Measurements from ENCODE around the gene MAP3K20.
"Not testable (repeated sequence)": the region's sequence is repeated elsewhere in the genome, so short reads cannot be mapped to it uniquely, and the experiment has no call there.

Gene MAP3K20

DNA sequence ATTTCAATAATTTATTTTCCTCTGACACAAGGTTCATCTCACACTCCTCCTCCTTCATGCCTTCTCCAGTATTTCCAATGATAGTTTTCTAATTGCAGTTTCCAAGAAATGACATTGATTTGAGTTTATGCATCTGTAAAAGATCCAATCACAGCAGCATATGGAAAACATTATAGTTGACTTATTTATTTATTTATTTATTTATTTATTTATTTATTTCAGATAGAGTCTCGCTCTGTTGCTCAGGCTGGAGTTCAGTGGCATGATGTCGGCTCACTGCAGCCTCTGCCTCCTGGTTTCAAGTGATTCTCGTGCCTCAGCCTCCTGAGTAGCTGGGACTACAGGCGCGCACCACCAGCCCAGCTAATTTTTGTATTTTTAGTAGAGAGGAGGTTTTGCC lies 52.5 kb downstream of the MAP3K20 start:
- not testable (repeated sequence) for H3K4me3 ChIP-seq (ENCODE audit: low read depth, low read length); H3K9ac ChIP-seq (ENCODE audit: low read depth, low read length); H3K27me3 ChIP-seq (ENCODE audit: control insufficient read depth, insufficient read depth, low read length); H3K4me1 ChIP-seq (ENCODE audit: control insufficient read depth, insufficient read depth, low read length); H3K9me3 ChIP-seq (ENCODE audit: control insufficient read depth, insufficient read depth, low read length); H3K27ac ChIP-seq (ENCODE audit: low read depth, low read length); H3K36me3 ChIP-seq (ENCODE audit: control insufficient read depth, insufficient read depth, low read length)

DNA sequence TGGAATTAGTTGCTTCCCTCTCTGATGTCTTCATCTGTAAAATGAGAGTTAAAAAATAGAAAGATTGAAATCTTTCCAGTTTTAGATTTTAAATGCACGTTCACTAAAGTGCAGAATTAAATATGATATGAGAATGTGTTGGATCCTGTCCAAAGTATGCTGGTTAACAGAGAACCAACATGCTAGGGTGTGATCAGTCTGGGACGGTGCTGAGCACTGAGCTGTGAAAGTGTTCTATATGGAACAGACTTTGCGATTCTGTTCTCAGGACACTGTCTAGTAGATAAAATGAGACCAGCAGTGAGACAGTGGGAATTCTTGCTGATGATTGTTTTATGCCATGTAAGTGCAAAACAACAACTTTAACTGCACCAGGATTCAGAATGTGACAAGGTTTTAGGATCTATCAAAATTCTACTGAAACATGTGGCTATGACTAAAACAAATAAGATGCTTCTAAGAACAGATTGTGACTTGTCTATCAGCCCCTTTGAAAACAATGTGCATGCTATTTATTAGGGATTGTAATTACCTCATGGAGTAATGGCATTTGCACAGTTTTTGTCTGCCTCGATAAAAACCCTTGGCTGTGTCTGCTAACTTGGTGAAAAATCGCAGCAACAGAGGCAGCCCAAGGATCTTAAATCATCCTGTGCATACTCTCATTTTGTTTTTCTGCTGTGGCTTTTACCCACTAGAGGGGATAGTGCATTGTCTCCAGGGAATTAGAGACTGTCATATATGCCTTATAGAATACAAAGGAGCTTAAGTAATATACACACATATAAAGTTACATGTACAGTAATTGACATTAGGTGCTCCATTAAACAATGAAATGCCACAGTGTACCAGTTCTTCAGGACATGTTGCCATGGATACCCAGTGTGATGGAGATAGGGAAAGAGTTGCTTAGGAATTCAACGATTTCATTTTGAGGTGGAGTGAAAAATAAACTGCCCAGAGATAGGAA lies 55.1 kb downstream of the MAP3K20 start:
- no peak overlapping the region for H3K4me3 ChIP-seq (ENCODE audit: low read depth, low read length)
- no peak overlapping the region for H3K9ac ChIP-seq (ENCODE audit: low read depth, low read length)
- no peaks in the 10 kb centered on the region for H3K36me3 ChIP-seq (ENCODE audit: control insufficient read depth, insufficient read depth, low read length)
- peaks cover 22% of the 10 kb centered on the region for H3K4me1 ChIP-seq (ENCODE audit: control insufficient read depth, insufficient read depth, low read length)
- no peaks in the 10 kb centered on the region for H3K9me3 ChIP-seq (ENCODE audit: control insufficient read depth, insufficient read depth, low read length)
- H3K27me3 ChIP-seq (ENCODE audit: control insufficient read depth, insufficient read depth, low read length) = no peaks in the 10 kb centered on the region
- H3K27ac ChIP-seq (ENCODE audit: low read depth, low read length) = no peak overlapping the region

DNA sequence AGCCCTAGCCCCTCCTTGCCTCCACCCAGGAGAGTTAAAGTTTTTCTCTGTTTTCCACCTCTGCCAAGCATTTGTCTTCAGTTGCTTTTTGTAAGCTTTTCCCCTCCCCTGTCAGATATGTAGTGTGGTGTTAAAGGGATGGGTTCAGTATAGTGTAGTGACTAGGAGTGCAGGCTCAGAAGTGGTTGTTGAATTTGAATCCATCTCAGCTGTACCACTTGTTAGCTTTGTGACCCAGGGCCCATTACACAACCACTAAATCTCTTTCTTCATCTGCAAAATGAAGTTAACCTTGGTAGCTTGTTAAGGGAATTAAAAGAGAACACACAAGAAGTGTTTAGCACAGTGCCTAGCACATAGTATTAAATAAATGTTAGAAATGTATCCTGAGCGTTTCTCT lies 56.9 kb downstream of the MAP3K20 start:
- no peaks in the 10 kb centered on the region for H3K9me3 ChIP-seq (ENCODE audit: control insufficient read depth, insufficient read depth, low read length)
- no peaks in the 10 kb centered on the region for H3K36me3 ChIP-seq (ENCODE audit: control insufficient read depth, insufficient read depth, low read length)
- peaks cover 36% of the 10 kb centered on the region for H3K4me1 ChIP-seq (ENCODE audit: control insufficient read depth, insufficient read depth, low read length)
- H3K27me3 ChIP-seq (ENCODE audit: control insufficient read depth, insufficient read depth, low read length) = no peaks in the 10 kb centered on the region
- no peak overlapping the region for H3K4me3 ChIP-seq (ENCODE audit: low read depth, low read length)
- H3K9ac ChIP-seq (ENCODE audit: low read depth, low read length) = no peak overlapping the region
- no peak overlapping the region for H3K27ac ChIP-seq (ENCODE audit: low read depth, low read length)

DNA sequence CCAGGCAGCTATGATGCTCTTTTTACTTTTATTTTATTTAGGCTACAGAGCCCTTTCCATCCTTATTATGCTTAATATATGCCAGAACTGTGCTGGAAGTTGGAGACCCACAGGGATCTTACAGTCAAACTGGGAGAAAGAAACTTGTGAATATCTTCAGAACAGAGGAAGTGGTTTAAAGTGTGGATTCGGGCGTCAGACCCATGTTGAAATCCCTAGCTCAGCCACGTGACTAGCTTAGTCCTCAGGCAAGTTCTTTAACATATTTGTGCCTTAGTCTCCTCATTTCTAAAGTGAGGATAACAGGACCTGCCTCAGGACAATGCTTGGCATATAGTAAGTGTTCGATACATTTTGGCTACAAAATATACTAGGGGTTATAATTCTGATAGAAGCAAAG lies 59.1 kb downstream of the MAP3K20 start:
- H3K4me3 ChIP-seq (ENCODE audit: low read depth, low read length) = no peak overlapping the region
- H3K27me3 ChIP-seq (ENCODE audit: control insufficient read depth, insufficient read depth, low read length) = no peaks in the 10 kb centered on the region
- no peak overlapping the region for H3K27ac ChIP-seq (ENCODE audit: low read depth, low read length)
- no peaks in the 10 kb centered on the region for H3K36me3 ChIP-seq (ENCODE audit: control insufficient read depth, insufficient read depth, low read length)
- H3K4me1 ChIP-seq (ENCODE audit: control insufficient read depth, insufficient read depth, low read length) = peaks cover 36% of the 10 kb centered on the region
- no peaks in the 10 kb centered on the region for H3K9me3 ChIP-seq (ENCODE audit: control insufficient read depth, insufficient read depth, low read length)
- no peak overlapping the region for H3K9ac ChIP-seq (ENCODE audit: low read depth, low read length)

DNA sequence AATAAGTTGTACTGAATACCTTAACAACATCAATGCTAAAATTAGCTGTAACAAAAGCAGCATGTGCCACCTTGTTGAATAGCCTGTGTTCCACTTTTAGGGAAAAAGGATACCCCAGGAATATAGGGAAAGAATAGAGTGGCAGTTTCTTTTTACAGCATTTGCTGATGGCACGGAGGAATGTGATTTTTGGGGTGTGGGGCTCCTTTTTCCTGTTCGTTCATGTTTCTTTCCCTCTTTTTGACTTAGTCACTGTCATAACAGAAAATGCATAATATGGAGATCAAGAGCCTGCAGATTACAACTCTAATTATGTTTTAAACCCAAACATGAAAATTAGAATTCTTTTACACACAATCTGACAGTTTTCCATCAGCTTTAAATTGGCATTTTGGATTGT lies 60.4 kb downstream of the MAP3K20 start:
- no peak overlapping the region for H3K27ac ChIP-seq (ENCODE audit: low read depth, low read length)

DNA sequence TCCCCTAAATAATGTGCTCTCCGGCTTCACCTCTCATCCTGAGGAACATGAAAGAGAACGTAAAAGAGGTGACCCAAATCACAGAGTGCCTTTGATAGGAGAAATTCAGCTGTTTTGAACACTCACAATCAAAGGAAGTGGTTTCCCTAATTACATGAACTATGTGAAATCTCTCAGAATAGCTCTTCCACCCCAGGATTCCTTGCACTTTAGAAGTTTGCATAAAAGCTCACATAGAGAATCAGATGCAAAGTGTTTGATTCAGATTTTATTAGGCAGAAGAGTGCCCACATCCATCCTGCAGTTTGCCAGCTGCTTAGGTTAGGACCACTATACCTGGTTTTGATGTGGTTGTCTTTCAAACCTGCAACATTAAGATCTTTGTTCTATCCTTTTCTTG lies 61.0 kb downstream of the MAP3K20 start:
- no peak overlapping the region for H3K9ac ChIP-seq (ENCODE audit: low read depth, low read length)
- H3K36me3 ChIP-seq (ENCODE audit: control insufficient read depth, insufficient read depth, low read length) = no peaks in the 10 kb centered on the region
- H3K27ac ChIP-seq (ENCODE audit: low read depth, low read length) = no peak overlapping the region
- H3K9me3 ChIP-seq (ENCODE audit: control insufficient read depth, insufficient read depth, low read length) = 0 out of 2 replicates have a peak, but pooled peaks cover 4% of the 10 kb centered on the region
- peaks cover 36% of the 10 kb centered on the region for H3K4me1 ChIP-seq (ENCODE audit: control insufficient read depth, insufficient read depth, low read length)
- no peaks in the 10 kb centered on the region for H3K27me3 ChIP-seq (ENCODE audit: control insufficient read depth, insufficient read depth, low read length)
- H3K4me3 ChIP-seq (ENCODE audit: low read depth, low read length) = no peak overlapping the region

More for the DNA sequence above, 60.4 kb downstream of the MAP3K20 start:
- H3K4me1 ChIP-seq (ENCODE audit: control insufficient read depth, insufficient read depth, low read length) = peaks cover 36% of the 10 kb centered on the region
- H3K4me3 ChIP-seq (ENCODE audit: low read depth, low read length) = no peak overlapping the region
- no peaks in the 10 kb centered on the region for H3K27me3 ChIP-seq (ENCODE audit: control insufficient read depth, insufficient read depth, low read length)
- H3K9ac ChIP-seq (ENCODE audit: low read depth, low read length) = no peak overlapping the region
- H3K36me3 ChIP-seq (ENCODE audit: control insufficient read depth, insufficient read depth, low read length) = no peaks in the 10 kb centered on the region
- no peaks in the 10 kb centered on the region for H3K9me3 ChIP-seq (ENCODE audit: control insufficient read depth, insufficient read depth, low read length)

DNA sequence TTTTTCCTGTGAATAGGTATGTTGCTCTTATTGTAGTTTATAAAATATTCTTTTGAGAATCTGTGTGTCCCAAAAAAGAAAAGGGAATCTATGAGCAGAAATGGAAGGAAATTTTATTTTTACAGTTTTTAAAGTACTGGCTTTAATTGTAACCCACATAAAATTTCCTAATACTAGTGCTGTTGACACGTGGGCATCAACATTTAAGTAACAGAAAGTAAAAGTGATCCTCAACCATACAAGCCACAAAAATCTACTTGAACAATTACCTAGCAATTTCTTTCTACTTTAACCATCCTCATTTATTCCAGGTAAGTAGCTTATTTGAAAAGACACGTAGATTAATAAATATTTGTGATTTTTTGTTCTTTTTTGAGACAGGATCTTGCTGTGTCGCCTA lies 62.0 kb downstream of the MAP3K20 start:
- no peak overlapping the region for H3K27ac ChIP-seq (ENCODE audit: low read depth, low read length)
- no peaks in the 10 kb centered on the region for H3K36me3 ChIP-seq (ENCODE audit: control insufficient read depth, insufficient read depth, low read length)
- H3K27me3 ChIP-seq (ENCODE audit: control insufficient read depth, insufficient read depth, low read length) = no peaks in the 10 kb centered on the region
- H3K9me3 ChIP-seq (ENCODE audit: control insufficient read depth, insufficient read depth, low read length) = 0 out of 2 replicates have a peak, but pooled peaks cover 7% of the 10 kb centered on the region
- H3K4me3 ChIP-seq (ENCODE audit: low read depth, low read length) = no peak overlapping the region
- peaks cover 29% of the 10 kb centered on the region for H3K4me1 ChIP-seq (ENCODE audit: control insufficient read depth, insufficient read depth, low read length)
- H3K9ac ChIP-seq (ENCODE audit: low read depth, low read length) = no peak overlapping the region

DNA sequence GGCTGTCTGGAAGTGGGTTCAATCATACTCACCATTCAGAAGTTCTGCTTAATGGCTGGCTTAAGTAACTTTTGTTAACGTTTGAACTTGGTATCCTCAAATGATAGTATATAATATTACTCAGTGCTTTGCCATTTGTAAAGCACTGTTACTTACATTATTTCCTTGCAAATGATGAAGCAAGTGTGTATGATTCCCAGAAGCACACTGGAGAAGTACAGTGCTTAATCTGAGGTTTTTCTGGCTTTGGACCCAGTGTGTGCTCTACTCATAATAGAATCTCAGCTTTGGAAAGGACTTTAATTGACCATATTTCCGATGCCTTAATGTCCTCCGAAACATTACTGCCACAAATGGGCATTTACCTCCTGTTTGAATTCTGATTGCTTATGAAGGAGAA lies 63.3 kb downstream of the MAP3K20 start:
- Histone ChIP-seq H3K4me3 (ENCODE audit: low read depth, low read length) (no peak overlapping the region), H3K9me3 (ENCODE audit: control insufficient read depth, insufficient read depth, low read length) (peaks cover 7% of the 10 kb centered on the region; the same call in 1 of the 2 replicates)

DNA sequence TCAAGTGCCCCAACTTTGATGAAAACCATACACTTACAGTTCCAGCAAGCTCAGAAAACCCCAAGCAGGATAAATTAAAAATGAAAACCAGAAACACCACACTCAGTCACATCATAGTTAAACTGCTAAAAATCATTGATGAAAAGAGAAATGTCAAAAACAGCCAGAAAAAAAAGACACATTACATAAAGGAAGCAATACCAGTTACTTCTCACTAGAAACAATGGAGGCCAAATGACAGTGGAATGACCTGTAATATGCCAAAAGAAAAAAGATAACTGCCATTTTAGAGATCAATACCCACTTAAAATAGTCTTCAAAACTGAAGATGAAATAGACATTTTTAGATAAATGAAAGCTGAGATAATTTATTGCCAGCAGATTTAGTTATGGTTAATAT lies 66.0 kb downstream of the MAP3K20 start:
- Histone ChIP-seq H3K9ac (ENCODE audit: low read depth, low read length) (no peak overlapping the region), H3K9me3 (ENCODE audit: control insufficient read depth, insufficient read depth, low read length) (peaks cover 7% of the 10 kb centered on the region; the same call in 1 of the 2 replicates), H3K4me3 (ENCODE audit: low read depth, low read length) (no peak overlapping the region), H3K4me1 (ENCODE audit: control insufficient read depth, insufficient read depth, low read length) (peaks cover 5% of the 10 kb centered on the region), H3K27ac (ENCODE audit: low read depth, low read length) (no peak overlapping the region), H3K36me3 (ENCODE audit: control insufficient read depth, insufficient read depth, low read length) (no peaks in the 10 kb centered on the region), H3K27me3 (ENCODE audit: control insufficient read depth, insufficient read depth, low read length) (no peaks in the 10 kb centered on the region)

More for the DNA sequence above, 63.3 kb downstream of the MAP3K20 start:
- Histone ChIP-seq H3K9ac (ENCODE audit: low read depth, low read length) (no peak overlapping the region), H3K27ac (ENCODE audit: low read depth, low read length) (no peak overlapping the region), H3K27me3 (ENCODE audit: control insufficient read depth, insufficient read depth, low read length) (no peaks in the 10 kb centered on the region), H3K36me3 (ENCODE audit: control insufficient read depth, insufficient read depth, low read length) (no peaks in the 10 kb centered on the region), H3K4me1 (ENCODE audit: control insufficient read depth, insufficient read depth, low read length) (peaks cover 27% of the 10 kb centered on the region)

DNA sequence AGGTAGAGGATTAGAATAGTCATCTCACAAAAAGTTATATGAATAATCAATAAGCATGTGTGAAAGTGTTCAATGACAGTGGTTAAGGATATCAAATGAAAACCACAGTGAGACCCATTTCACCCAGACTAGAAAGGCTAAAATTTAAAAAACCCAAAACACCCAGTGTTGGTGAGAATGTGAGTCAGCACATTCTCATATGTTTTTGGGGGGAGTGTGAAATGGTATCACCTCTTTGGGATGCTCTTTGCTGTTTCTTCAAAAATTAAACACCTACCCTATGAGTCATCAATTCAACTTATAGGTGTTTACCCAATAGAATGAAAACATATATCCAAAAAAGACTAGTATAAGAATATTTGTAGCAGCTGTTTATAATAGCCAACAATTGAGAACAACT lies 69.8 kb downstream of the MAP3K20 start:
- Histone ChIP-seq H3K4me1 (ENCODE audit: control insufficient read depth, insufficient read depth, low read length) (no peaks in the 10 kb centered on the region), H3K4me3 (ENCODE audit: low read depth, low read length) (no peak overlapping the region), H3K9ac (ENCODE audit: low read depth, low read length) (no peak overlapping the region), H3K27me3 (ENCODE audit: control insufficient read depth, insufficient read depth, low read length) (no peaks in the 10 kb centered on the region), H3K9me3 (ENCODE audit: control insufficient read depth, insufficient read depth, low read length) (peaks cover 7% of the 10 kb centered on the region; the same call in 1 of the 2 replicates), H3K36me3 (ENCODE audit: control insufficient read depth, insufficient read depth, low read length) (no peaks in the 10 kb centered on the region), H3K27ac (ENCODE audit: low read depth, low read length) (no peak overlapping the region)

DNA sequence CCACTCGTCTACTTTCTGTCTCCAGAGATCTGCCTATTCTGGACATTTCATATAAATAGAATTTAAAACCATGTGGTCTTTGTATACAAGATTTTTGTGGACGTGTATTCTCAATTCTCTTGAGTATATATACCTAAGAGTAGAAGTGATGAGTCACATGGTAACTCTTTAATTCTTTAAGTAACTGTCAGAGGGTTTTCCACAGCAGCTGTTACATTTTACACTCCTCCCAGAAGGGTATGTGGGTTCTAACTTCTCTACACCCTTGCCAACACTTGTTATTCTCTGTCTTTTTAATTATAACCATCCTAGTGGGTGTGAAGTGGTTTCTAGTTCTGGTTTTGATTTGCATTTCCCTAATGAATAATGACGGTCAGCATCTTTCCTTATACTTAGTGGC lies 70.9 kb downstream of the MAP3K20 start:
- no peak overlapping the region for H3K4me3 ChIP-seq (ENCODE audit: low read depth, low read length)
- peaks cover 2% of the 10 kb centered on the region; the same call in 1 of the 2 replicates for H3K9me3 ChIP-seq (ENCODE audit: control insufficient read depth, insufficient read depth, low read length)
- H3K36me3 ChIP-seq (ENCODE audit: control insufficient read depth, insufficient read depth, low read length) = no peaks in the 10 kb centered on the region
- no peak overlapping the region for H3K9ac ChIP-seq (ENCODE audit: low read depth, low read length)
- H3K4me1 ChIP-seq (ENCODE audit: control insufficient read depth, insufficient read depth, low read length) = peaks cover 2% of the 10 kb centered on the region; the same call in 1 of the 2 replicates
- H3K27me3 ChIP-seq (ENCODE audit: control insufficient read depth, insufficient read depth, low read length) = no peaks in the 10 kb centered on the region
- no peak overlapping the region for H3K27ac ChIP-seq (ENCODE audit: low read depth, low read length)
